HG02852 (cell line): ENCODE results near the gene CCDC73.
"Not testable (repeated sequence)": the region's sequence is repeated elsewhere in the genome, so short reads cannot be mapped to it uniquely, and the experiment has no call there.

ENCODE experiments used
- ATAC-seq: cut with Tn5 transposase; IDR thresholded peaks from one replicate; pipeline ENCODE4 v1.9.1; 2021; ENCODE audit warnings: mild to moderate bottlenecking, moderate library complexity; ENCODE audit not compliant: unreplicated experiment

CCDC73 gene

GRCh38 chr11:32706985-32707741 is 87.3 kb downstream of the CCDC73 start:
- peak; percentile 93 for ATAC-seq

GRCh38 chr11:32705309-32706033 is 89.0 kb downstream of the CCDC73 start:
- ATAC-seq = no peak

DNA sequence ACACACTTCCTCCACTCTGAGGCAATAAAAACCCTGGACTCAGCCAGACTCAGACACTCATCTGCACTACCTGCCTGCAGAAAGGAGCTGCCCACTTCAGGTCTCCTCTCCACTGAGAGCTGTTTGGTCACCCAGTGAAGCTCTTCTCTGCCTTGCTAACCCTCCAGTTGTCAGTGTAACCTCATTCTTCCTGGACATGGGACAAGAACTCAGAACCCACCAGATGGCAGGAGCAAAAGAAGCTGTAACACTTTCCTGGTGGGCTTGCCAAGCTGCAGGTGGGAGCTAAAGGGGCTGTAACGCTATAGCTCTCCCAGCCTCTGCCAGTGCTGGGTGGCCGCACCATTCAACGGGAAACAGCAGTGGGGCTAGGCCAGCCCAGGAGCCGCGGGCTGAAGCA is 89.7 kb downstream of the CCDC73 start:
- no peak for ATAC-seq

DNA sequence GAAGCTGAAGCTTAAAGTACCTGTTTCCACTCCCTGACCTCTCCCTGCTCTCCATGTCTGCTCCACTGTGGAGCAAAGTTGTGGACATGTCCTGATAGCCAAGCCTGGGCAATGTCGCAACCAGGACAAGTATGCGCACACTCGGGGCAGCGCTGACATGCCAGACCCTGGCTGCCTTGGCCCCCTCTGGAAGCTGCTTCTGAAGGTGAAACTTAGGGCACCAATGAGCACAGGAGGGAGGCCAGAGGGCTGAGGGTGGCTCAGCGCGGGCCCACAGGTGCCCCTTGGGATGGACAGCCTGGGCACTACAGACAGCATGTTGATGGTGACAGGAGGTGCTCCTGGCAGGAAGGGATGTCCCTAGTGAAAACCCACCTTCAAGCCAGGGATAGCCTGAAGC is 90.2 kb downstream of the CCDC73 start:
- ATAC-seq = no peak

DNA sequence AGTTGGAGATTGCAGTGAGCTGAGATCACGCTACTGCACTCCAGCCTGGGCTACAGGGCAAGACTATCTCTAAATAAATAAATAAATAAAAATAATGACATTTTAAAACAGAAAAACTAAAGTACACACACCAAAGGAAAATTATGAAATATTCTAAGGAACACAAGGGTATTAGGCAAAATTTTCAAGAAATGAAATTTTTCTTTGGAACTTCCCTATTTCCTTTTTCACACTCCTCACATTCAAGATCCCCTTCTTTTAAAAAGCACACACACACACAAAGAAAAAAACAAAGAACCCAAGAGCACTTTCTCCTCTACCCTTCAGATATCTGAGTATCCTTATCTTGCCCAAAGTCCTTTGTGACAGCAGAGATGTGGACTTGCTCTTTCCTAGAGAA is 92.8 kb downstream of the CCDC73 start:
- no peak for ATAC-seq

GRCh38 chr11:32698579-32698978 is 95.9 kb downstream of the CCDC73 start:
- ATAC-seq = no peak

DNA sequence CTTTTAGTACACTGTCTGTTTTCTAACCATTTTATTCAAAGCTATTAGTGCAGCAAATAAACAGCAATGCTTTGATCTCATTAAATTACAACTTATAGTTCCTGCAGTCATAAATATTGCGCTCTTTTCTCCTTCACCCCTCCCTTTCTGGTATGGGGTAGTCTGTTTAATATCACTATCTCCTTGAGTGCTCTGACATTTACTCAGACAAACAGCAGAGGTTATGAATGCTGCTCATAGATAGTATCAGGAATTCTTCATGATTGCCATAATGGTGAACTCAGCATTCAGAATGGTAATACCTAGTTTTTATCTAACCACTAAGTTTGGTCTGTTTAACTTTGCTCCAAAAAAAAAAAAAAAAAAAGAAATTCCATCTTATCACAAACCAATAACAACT is 123.4 kb downstream of the CCDC73 start:
- no peak for ATAC-seq

- ATAC-seq = no peak
Observed at GRCh38 chr11:32659672-32660071, 134.8 kb downstream of the CCDC73 start.

DNA sequence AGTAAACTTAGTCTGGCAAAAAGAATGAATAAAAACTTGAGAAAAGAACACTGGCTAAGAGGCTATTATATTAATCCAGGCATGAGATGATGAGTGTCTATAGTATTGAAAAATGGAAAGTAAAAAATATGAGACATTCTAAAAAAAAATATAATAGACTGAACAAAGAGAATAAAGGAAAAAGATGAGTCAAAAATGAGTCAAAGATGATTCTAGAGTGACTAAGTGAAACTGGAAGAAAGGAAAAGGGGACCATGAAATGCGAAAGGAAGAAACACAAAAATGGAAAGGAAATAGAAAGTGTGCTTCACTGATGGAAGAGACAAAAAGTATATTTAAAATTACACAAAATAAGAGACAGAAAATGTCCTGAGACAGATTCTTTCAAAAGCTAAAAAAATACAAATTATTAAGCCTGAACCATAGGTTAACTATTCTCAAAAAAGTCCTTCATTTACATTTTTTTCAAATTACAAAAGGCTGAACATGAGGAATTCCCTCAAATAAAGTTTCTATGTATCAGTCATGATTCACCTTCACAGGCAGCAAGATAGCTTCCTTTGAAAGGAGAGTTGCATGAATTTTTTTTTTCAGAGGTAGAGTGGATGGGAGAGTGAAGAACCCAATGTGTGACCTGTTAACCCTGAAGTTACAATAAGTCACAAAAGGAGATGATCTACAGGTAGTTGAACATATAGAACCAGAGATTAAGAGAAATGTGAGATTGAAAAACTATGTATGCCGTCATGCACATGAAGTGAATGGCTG is 135.6 kb downstream of the CCDC73 start:
- no peak for ATAC-seq

DNA sequence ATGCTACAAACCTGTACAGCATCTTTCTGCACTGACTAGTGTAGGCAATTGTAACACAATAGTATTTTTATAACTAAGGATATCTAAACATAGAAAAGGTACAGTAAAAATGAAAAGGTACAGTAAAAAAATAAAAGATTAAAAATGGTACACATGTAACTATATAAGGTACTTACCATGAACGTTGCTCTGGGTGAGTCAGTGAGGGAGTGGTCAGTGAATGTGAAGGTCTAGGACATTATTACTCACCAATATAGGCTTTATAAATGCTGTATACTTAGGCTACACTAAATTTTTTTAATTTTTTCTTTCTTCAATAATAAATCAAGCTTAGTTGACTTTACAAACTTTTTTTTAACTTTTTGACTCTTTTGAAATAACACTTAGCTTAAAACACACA is 150.9 kb downstream of the CCDC73 start:
- ATAC-seq = no peak

GRCh38 chr11:32641361-32641760 is 153.1 kb downstream of the CCDC73 start:
- no peak for ATAC-seq

DNA sequence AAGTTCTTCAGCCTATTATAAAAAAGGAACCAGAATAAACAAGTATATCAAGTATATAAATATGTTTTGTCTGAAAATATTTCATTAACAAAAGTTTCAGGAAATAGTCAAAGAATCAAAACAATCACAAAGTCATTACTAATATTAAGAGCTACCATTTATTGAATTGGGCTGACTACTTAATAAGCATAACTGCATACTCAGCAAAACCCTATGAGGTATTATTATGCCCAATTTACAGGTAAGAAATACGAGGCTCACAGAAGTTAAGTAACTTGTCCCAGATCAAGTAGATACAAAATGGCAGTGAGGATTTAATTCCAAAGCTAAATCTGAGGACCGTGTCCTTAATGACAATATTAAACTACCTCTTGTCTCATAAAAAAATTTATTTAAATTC is 158.6 kb downstream of the CCDC73 start:
- no peak for ATAC-seq

DNA sequence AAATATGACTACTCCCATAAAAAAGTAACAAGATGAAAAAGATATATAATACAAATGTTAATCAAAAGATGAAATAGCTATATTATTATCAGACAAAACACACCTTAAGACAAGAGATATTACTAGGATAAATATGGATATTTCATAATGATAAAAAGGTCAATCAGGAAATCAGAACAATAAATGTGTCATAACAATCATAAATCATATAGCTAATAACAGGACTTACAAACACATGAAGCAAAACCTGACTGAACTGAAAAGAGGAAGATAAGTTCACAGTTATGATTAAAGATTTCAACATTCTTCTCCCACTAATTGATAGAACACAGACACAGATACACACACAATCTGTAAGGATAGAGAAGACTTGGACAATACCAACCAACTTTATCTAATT is 163.6 kb downstream of the CCDC73 start:
- no peak for ATAC-seq

DNA sequence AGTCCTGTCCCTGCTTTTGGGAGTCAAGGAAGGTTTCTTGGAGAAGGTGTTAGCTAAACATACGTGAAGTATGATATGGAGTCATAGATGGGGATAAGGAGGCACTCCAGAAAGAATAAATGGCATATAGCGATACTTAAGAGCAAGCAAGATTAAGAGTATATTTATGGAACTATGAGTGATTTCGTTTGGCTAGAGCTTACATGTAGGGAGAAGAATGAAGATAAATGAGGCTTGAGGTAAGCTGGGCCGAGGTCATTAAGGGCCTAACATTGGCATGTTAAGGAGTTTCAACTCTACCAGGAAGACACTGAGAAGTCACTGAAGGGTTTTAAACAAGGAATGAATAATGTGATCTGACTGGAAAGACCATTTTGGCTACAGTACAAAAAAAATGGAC is 177.6 kb downstream of the CCDC73 start:
- ATAC-seq = no peak

GRCh38 chr11:32615422-32615821 is 179.0 kb downstream of the CCDC73 start:
- ATAC-seq = no peak

DNA sequence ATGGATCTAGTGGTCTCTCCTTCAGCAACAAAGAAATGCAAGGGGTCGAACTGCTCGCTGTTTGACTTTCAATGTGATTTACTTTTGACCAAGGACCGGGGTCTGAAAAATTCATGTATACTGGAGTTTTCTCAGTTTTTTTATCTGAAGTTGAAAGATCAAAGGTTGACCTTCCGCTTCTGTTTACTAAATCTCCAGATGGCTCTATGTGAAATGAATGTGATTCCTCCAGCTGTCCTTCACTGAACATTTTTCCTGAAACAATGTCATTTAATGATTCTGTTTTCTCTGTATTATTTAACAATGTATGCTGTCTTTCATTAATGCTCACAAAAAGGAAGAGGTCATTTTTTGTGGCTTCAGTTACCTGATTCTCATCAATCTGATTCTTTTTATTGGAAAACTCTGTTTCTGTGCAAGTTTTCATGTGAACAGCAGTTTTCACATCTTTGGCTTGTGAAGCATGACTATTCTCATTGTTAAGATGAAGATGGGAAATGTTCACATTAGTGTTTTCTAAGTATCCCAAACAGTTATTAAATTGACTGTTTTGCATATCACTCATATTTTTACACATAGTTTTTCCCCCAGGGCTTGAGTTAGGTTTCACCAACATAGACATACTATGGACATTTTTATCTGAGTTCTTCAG is 180.8 kb downstream of the CCDC73 start:
- no peak for ATAC-seq

DNA sequence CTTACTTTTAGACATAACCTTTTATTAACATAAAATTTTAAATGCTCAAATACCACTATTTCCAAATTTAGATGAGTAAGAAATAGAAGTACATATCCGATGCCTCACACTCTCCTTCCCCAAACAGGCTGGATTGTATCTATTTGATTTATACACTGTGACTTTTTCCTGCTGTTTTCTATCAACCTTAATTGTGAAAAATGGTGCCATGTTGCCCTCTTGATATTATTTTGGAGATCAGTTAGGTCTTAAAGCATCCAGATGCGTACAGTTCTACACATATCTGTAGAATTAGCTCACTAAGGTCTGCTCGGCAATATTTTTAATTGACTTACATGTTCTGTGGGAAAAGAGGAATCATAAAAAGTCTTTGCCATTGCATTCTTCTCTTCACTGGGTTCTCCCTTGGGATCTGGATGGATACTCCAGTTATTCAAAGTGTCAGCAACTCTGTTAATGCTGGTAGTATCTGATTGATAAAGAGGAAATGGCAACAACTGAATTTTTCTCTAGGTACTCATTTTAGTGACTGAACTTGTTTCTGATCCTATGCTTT is 183.6 kb downstream of the CCDC73 start:
- no peak for ATAC-seq

DNA sequence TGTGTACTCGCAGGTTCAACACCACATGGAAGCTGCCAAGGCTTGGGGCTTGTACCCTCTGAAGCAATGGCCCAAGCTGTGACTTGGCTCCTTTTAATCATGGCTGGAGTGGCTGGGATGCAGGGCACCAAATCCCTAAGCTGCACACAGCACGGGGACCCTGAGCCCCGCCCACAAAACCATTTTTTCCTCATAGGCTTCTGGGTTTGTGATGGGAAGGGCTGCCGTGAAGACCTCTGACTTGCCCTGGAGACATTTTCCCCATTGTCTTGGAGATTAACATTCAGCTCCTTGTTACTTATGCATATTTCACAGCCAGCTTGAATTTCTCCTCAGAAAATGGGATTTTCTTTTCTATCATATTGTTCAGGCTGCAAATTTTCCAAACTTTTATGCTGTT is 185.6 kb downstream of the CCDC73 start:
- not testable (repeated sequence) for ATAC-seq

DNA sequence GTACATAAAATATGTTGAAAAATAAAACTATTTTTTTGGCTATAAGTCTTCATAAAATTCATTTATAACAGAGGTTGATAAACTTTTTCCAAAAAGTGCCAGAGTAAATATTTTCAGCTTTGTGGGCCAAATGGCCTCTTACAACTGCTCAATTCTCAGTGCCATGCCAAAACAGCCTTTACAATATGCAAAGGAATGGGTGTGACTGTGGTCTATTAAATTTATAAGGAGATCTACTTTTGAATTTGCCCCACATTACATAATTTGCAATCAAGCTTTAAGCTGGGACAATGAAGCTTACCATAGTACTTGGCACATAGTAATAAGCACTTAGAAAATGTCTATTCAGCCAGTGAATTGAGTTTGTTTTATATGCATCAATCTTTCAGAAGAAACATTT is 188.2 kb downstream of the CCDC73 start:
- ATAC-seq = no peak

GRCh38 chr11:32602657-32603415 is 191.6 kb downstream of the CCDC73 start:
- ATAC-seq = no peak
